Measurements from ENCODE around the gene DOCK3.

- TF ChIP-seq MYC (IDR thresholded peaks at IDR 0.05; ENCODE audit: low read depth, low read length) (no peak), FOS (IDR thresholded peaks at IDR 0.05; ENCODE audit: borderline replicate concordance, insufficient read depth, low read length) (no peak), CTCF (IDR thresholded peaks at IDR 0.05; ENCODE audit: extremely low read depth in 1 of 2, insufficient read depth in 1 of 2, low read depth in 1 of 2, low read length in 2 of 2) (no peak), POLR2AphosphoS5 (IDR thresholded peaks at IDR 0.05; ENCODE audit: insufficient read depth, low read depth, low read length) (no peak)
Observed at GRCh38 chr3:51224843-51225242, 550.1 kb downstream of the DOCK3 start.

Measured in endothelial cell of umbilical vein (primary cell).